Trophoblast cell (in vitro differentiated cells and primary cell): ENCODE results near the gene FSD2.
"Not testable (repeated sequence)": the region's sequence is repeated elsewhere in the genome, so short reads cannot be mapped to it uniquely, and the experiment has no call there.

Experiments
- DNase-seq, 2 donors: peaks; one replicate each; pipeline ENCODE4 v3.0.0-alpha.2; 2016
- H2AFZ ChIP-seq: 2 replicates; pipeline ENCODE4 v1.6.1; 2013; ENCODE audit warnings: low read length, moderate library complexity, mild to moderate bottlenecking; ENCODE audit not compliant: insufficient read depth, poor library complexity
- H2AK5ac ChIP-seq: 2 replicates; pipeline ENCODE4 v1.6.1; 2013; ENCODE audit warnings: mild to moderate bottlenecking, low read length
- H2BK120ac ChIP-seq: 2 replicates; pipeline ENCODE4 v1.6.1; 2013; ENCODE audit warnings: low read length, mild to moderate bottlenecking, moderate library complexity; ENCODE audit not compliant: insufficient read depth, poor library complexity
- H2BK12ac ChIP-seq: 2 replicates; pipeline ENCODE4 v1.6.1; 2013; ENCODE audit warnings: mild to moderate bottlenecking, low read length, moderate library complexity
- H2BK5ac ChIP-seq: 2 replicates; pipeline ENCODE4 v1.6.1; 2013; ENCODE audit warnings: low read length, low read depth, moderate library complexity, mild to moderate bottlenecking; ENCODE audit not compliant: poor library complexity
- H3K14ac ChIP-seq: 2 replicates; pipeline ENCODE4 v1.6.1; 2013; ENCODE audit warnings: mild to moderate bottlenecking, low read length
- H3K18ac ChIP-seq: 2 replicates; pipeline ENCODE4 v1.6.1; 2013; ENCODE audit warnings: mild to moderate bottlenecking, low read length
- H3K23ac ChIP-seq: 2 replicates; pipeline ENCODE4 v1.6.1; 2013; ENCODE audit warnings: low read length
- H3K27ac ChIP-seq: 2 replicates; pipeline ENCODE4 v1.5.1; 2013; ENCODE audit warnings: low read depth, mild to moderate bottlenecking, inconsistent platforms, low read length, moderate library complexity
- H3K27me3 ChIP-seq: 2 replicates; pipeline ENCODE4 v1.6.1; 2013; ENCODE audit warnings: inconsistent platforms, mild to moderate bottlenecking, low read length, moderate library complexity; ENCODE audit not compliant: insufficient read depth
- H3K36me3 ChIP-seq, 2 experiments: 1 replicate in 1 of 2; 2 replicates in 1 of 2; pipeline ENCODE4 v1.6.1; 2013; ENCODE audit warnings: low read length in 2 of 2, mild to moderate bottlenecking in 2 of 2, moderate library complexity in 1 of 2; ENCODE audit not compliant: insufficient read depth in 2 of 2, control insufficient read depth in 1 of 2
- H3K4ac ChIP-seq: 2 replicates; pipeline ENCODE4 v1.6.1; 2013; ENCODE audit warnings: low read depth, mild to moderate bottlenecking, low read length, moderate library complexity
- H3K4me1 ChIP-seq, 2 experiments: 1 replicate in 1 of 2; 2 replicates in 1 of 2; pipeline ENCODE4 v1.6.1; 2013; ENCODE audit warnings: low read length in 2 of 2, mild to moderate bottlenecking in 2 of 2, moderate library complexity in 1 of 2; ENCODE audit not compliant: insufficient read depth in 2 of 2, control insufficient read depth in 1 of 2
- H3K4me2 ChIP-seq: 2 replicates; pipeline ENCODE4 v1.6.1; 2013; ENCODE audit warnings: inconsistent platforms, mild to moderate bottlenecking, low read length, moderate library complexity
- H3K4me3 ChIP-seq: 2 replicates; pipeline ENCODE4 v1.5.1; 2013; ENCODE audit warnings: mild to moderate bottlenecking, low read depth, low read length, inconsistent platforms
- H3K79me1 ChIP-seq: one replicate; pipeline ENCODE4 v1.6.1; 2013; ENCODE audit warnings: low read length
- H3K79me2 ChIP-seq: 2 replicates; pipeline ENCODE4 v1.6.1; 2013; ENCODE audit warnings: low read length, mild to moderate bottlenecking; ENCODE audit not compliant: control insufficient read depth, insufficient read depth, poor library complexity
- H3K9ac ChIP-seq: 2 replicates; pipeline ENCODE4 v1.6.1; 2013; ENCODE audit warnings: mild to moderate bottlenecking, low read length
- H3K9me3 ChIP-seq: 2 replicates; pipeline ENCODE4 v1.6.1; 2013; ENCODE audit warnings: low read depth, mild to moderate bottlenecking, control low read depth, inconsistent platforms, low read length; ENCODE audit not compliant: insufficient read depth
- H4K12ac ChIP-seq: 2 replicates; pipeline ENCODE4 v1.6.1; 2013; ENCODE audit warnings: low read depth, mild to moderate bottlenecking, low read length, moderate library complexity
- H4K8ac ChIP-seq: 2 replicates; pipeline ENCODE4 v1.6.1; 2013; ENCODE audit warnings: low read depth, mild to moderate bottlenecking, low read length, moderate library complexity
- H4K91ac ChIP-seq: one replicate; pipeline ENCODE4 v1.6.1; 2013; ENCODE audit warnings: low read depth, mild to moderate bottlenecking, low read length, moderate library complexity
- WGBS: extraction: QIAGEN DNeasy Blood & Tissue Kit; methylation state at CpG from one replicate; pipeline ENCODE4 v1.1.7; 2013; ENCODE audit warnings: missing lambda C conversion rate; ENCODE audit not compliant: insufficient read length, insufficient coverage; ENCODE audit errors: extremely low coverage; 5-methylcytosine and 5-hydroxymethylcytosine counted together

Gene FSD2

GRCh38 chr15:82821396-82821795, 15.5 kb upstream of the FSD2 start:
- WGBS: no CpG with 5 or more reads among the region's 3 CpGs
- not testable (repeated sequence) for H3K9me3 ChIP-seq, H3K27me3 ChIP-seq, H2BK12ac ChIP-seq, H3K4me1 ChIP-seq, H3K23ac ChIP-seq, H2BK120ac ChIP-seq, H2BK5ac ChIP-seq, H3K9ac ChIP-seq, H4K12ac ChIP-seq, H3K14ac ChIP-seq, H3K18ac ChIP-seq, H4K8ac ChIP-seq, H2AFZ ChIP-seq, H3K4ac ChIP-seq, H3K79me2 ChIP-seq, H2AK5ac ChIP-seq, H3K4me3 ChIP-seq, DNase-seq, H3K27ac ChIP-seq, H3K79me1 ChIP-seq, H3K4me2 ChIP-seq, H4K91ac ChIP-seq
- H3K36me3 ChIP-seq: peaks cover 25% of the 10 kb centered on the region in 2 experiments

- Histone ChIP-seq H4K91ac (no peak overlapping the region), H3K27me3 (no peaks in the 10 kb centered on the region), H3K27ac (no peak overlapping the region), H3K4me1 (no peaks in the 10 kb centered on the region), H3K14ac (no peak overlapping the region), H4K8ac (no peak overlapping the region), H2BK5ac (no peak overlapping the region), H2BK12ac (no peak overlapping the region), H2AK5ac (no peak overlapping the region), H3K23ac (no peak overlapping the region), H3K9ac (no peak overlapping the region), H3K36me3 (peaks cover 21 to 22% of the 10 kb centered on the region in 2 experiments), H2BK120ac (no peak overlapping the region), H3K79me2 (no peaks in the 10 kb centered on the region), H3K4ac (no peak overlapping the region), H3K4me2 (no peak overlapping the region), H3K4me3 (no peak overlapping the region), H3K79me1 (no peaks in the 10 kb centered on the region), H3K18ac (no peak overlapping the region), H2AFZ (no peak overlapping the region), H3K9me3 (no peaks in the 10 kb centered on the region), H4K12ac (no peak overlapping the region)
- DNase-seq: no peak
These were observed 14.3 kb upstream of the FSD2 start for GRCh38 chr15:82820128-82820527.

- H3K4me2 ChIP-seq: no peak overlapping the region
- no peak overlapping the region for H2BK120ac ChIP-seq
- H3K9ac ChIP-seq: no peak overlapping the region
- peaks cover 9 to 10% of the 10 kb centered on the region in 2 experiments for H3K36me3 ChIP-seq
- no peak overlapping the region for H4K8ac ChIP-seq
- no peak overlapping the region for H4K12ac ChIP-seq
- peaks cover 9% of the 10 kb centered on the region for H3K79me1 ChIP-seq
- no peak overlapping the region for H2BK12ac ChIP-seq
- H3K27ac ChIP-seq: no peak overlapping the region
- H2BK5ac ChIP-seq: no peak overlapping the region
- H3K18ac ChIP-seq: no peak overlapping the region
- H3K9me3 ChIP-seq: no peaks in the 10 kb centered on the region
- no peak overlapping the region for H3K23ac ChIP-seq
- H3K79me2 ChIP-seq: peaks cover 4% of the 10 kb centered on the region
- no peak overlapping the region for H3K4me3 ChIP-seq
- H3K14ac ChIP-seq: no peak overlapping the region
- H3K4ac ChIP-seq: no peak overlapping the region
- no peaks in the 10 kb centered on the region for H3K27me3 ChIP-seq
- no CpG with 5 or more reads among the region's 4 CpGs for WGBS
- peak in 1 of 2 donors; percentile 21 for DNase-seq
- H2AK5ac ChIP-seq: no peak overlapping the region
- no peak overlapping the region for H2AFZ ChIP-seq
- H3K4me1 ChIP-seq: no peaks in the 10 kb centered on the region
- no peak overlapping the region for H4K91ac ChIP-seq
These were observed 7.1 kb upstream of the FSD2 start for GRCh38 chr15:82812994-82813393.

- WGBS: no CpG with 5 or more reads among the region's 6 CpGs
- peaks cover 4% of the 10 kb centered on the region for H3K79me2 ChIP-seq
- H2BK12ac ChIP-seq: no peak overlapping the region
- no peak overlapping the region for H4K91ac ChIP-seq
- H3K9ac ChIP-seq: no peak overlapping the region
- H2AK5ac ChIP-seq: no peak overlapping the region
- no peak overlapping the region for H2BK5ac ChIP-seq
- peaks cover 9% of the 10 kb centered on the region for H3K79me1 ChIP-seq
- no peak overlapping the region for H4K8ac ChIP-seq
- H2BK120ac ChIP-seq: no peak overlapping the region
- peak overlapping the region; percentile 92 for H3K27ac ChIP-seq
- H3K4ac ChIP-seq: no peak overlapping the region
- no peak overlapping the region for H3K4me3 ChIP-seq
- H3K18ac ChIP-seq: no peak overlapping the region
- DNase-seq: peak in 1 of 2 donors; percentile 27
- peaks cover 5 to 6% of the 10 kb centered on the region in 2 experiments for H3K36me3 ChIP-seq
- no peak overlapping the region for H2AFZ ChIP-seq
- H3K14ac ChIP-seq: no peak overlapping the region
- H3K27me3 ChIP-seq: no peaks in the 10 kb centered on the region
- H3K4me1 ChIP-seq: no peaks in the 10 kb centered on the region
- H3K4me2 ChIP-seq: peak overlapping the region; percentile 76
- no peak overlapping the region for H4K12ac ChIP-seq
- no peak overlapping the region for H3K23ac ChIP-seq
- H3K9me3 ChIP-seq: no peaks in the 10 kb centered on the region
These were observed 5.1 kb upstream of the FSD2 start for GRCh38 chr15:82810890-82811426.
